Mesenteric fat pad (tissue), 1 donor: ENCODE measurements around the gene EFHC2. TPM values are rescaled to one million over a fixed set of nuclear protein-coding genes. Genes with fewer than 3 reads are reported as not detected.
"Not testable (repeated sequence)": the region's sequence is repeated elsewhere in the genome, so short reads cannot be mapped to it uniquely, and the experiment has no call there.

Experiments
- DNase-seq: peaks from one replicate; pipeline ENCODE4 v3.0.0-alpha.2; 2020; ENCODE audit warnings: low spot score
- total RNA-seq: library from RNA; stranded (reverse); fragmentation: NEBNext Ultra II Directional; extraction: Animal tissue kit (Norgen Biotek cat#: 25700); gene quantifications from one replicate; pipeline ENCODE4 v1.2.1, GENCODE V29; 2021
- donor health status: DM: yes; HTN: yes; CAD: no.

The EFHC2 gene
- total RNA-seq, 1 donor from 2014 or later: 0.29 TPM

DNA sequence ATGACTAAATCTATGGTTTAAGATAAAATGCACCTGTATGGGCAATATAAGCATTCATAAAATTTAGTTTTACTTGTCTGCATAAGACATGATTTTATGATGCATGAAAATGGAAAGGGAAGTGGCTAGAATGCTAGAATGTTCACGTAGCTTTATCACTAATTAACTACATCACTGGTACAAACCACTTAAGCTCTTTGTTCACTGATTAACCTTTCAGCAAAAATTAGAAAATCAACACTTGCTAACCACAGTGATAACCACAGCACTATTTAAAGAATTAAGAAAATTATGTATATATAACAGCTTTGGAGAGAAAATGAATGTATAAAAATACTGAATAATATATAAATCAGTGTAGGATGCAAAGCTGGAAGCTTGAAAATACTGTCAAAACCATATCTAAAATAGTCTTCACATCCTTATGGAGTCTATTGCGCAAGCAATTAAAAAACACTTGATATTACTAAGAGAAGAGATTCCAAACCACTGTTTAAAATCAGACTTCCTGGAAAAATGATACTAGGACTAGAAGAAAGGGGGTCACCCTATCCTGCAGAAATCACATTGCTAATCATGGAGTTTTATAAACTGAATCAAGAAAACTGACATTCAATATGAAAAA, 51.9 kb downstream of the EFHC2 start:
- DNase-seq: no peak

DNA sequence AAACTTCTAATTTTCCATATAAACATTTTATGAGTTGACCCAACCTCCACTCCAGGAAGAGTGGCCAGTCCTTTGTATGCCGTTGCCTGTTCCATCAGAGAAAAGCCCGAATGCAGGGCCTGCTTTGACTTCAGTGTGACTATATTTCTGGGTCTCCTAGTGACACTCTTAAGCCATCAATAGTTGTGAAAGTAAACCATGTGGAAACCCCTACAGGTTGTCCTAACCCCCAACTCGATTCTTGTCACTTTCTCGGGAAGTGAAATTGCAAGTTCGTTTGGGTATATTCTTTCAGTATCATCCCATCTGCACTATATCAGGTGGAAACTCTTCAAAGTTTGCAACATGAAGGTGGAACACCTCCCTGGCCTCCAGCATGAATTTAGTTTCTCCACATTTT, 52.8 kb downstream of the EFHC2 start:
- DNase-seq: no peak

DNA sequence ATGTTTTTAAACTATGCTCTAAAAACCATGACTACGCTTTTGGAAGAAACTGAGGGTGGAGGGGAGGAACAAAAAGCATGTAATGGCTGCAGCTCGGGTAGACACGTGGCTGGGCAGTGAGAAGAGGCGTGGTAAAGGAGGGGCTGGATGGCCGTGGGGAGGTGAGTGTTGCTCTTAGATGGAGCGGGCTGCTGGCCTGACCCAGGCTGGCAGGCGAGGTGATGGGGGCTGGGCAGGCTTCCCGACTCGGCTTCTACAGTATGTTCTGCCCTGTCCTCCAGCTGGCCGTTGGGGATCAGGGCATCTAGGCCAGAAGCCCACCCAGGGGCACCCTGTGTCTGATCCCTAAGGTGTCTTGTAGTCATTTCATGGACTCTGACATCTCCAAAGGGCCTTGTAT, 60.7 kb downstream of the EFHC2 start:
- no peak for DNase-seq

DNA sequence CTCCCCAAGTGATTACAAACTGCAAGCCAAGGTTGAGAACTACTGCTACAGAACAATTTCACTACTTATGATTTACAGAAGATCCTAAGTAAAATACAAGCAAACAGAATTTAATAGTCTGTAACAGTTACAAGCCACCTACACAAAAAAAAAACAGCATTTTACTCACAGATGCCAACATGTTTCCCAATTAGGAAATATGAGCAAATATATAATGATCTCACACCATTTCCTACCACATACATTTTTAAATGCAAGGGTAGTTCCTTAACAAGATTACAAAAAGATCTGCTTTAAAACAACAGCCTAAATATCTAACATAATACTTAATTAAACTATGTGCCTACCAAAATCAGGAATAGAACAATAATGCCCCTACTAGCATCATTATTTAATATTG, 63.4 kb downstream of the EFHC2 start:
- DNase-seq: no peak

DNA sequence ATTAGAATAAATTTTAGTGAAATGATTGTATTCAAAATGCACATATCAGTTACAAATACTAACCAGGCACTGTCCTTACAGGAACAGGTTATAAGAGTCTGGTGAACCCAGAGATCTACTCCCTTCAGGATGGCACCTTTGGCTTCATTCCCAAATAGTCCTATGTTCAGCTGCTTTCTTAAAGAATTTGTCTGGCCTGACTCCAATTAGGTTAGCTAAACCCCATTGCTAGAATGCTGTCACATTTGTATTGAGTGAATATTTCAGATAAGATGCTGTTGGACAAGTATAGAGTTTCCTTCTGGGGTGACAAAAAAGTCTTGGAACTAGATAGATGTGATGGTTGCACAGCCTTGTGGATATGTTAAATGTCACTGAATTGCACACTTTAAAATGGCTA, 69.4 kb downstream of the EFHC2 start:
- DNase-seq: no peak

DNA sequence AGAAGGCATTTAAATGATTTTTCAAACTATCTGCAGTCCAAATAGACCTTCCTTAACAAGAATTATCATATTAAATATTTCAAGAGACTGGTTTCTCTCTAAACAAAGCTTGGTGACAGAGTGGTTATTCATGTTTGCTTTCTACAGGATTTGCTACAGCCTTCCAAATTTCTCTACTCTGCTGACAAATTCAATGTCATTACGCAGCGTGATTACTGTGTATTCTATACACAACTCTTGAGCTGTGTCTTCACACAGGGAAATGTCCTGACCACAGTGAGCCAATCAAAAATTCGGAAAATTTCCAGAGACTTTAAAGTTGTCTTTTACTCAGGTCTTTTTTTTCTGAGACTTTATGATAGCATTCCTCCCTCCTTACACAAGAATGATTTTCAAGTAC, 75.6 kb downstream of the EFHC2 start:
- DNase-seq: no peak

DNA sequence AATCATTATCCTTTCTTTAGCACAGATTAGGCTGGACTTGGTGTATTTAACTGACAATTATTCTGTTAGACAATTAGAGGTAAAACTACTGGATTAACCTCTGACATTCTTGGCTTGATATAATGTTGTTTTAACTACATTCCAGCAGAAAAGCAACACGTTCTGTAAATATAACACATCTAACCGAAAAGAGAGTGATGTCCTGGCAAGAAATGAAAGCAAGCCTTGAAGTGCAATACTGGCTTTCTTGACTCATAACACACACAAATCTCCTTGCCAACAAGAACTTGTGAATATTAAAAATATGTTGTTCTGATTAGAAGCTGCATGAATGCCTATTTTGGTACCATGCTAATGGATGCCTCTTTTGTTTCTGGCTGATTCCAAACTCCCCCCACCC, 76.4 kb downstream of the EFHC2 start:
- DNase-seq: no peak

DNA sequence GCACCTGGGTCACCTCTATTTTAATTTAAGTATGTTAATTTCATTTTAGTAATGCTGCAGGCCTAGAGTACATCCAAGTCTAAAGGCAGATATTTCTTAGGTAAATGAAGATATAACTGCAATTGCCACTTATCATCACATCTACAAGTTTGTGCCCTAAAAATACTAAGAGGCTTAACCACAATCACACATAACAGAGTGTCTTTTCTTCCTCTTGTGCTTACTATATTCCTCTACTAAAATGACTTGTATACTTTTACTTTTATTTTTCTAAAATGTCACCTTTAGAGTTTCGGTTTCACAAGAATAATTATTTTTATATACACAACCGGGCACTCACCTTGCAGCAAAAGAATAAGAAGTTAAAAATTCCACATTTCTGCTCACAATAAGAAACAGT, 77.9 kb downstream of the EFHC2 start:
- no peak for DNase-seq

DNA sequence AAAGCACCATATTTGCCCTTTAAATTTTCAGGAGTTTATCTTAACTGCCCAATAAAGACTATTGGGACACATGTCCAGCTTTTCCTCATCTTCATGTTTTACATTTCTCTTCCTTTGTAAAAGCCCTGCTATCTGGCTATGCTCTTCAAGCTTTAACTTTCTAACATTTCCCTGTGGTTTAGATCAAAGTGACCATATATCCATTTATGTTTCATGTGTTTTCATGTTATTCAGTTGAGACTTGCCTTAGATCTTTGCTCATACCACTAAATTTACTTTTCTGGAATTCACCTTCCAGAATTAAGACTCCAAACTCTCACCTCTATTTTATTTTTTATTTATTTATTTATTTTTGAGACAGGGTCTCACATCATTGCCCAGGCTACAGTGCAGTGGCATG, 78.5 kb downstream of the EFHC2 start:
- DNase-seq: no peak

DNA sequence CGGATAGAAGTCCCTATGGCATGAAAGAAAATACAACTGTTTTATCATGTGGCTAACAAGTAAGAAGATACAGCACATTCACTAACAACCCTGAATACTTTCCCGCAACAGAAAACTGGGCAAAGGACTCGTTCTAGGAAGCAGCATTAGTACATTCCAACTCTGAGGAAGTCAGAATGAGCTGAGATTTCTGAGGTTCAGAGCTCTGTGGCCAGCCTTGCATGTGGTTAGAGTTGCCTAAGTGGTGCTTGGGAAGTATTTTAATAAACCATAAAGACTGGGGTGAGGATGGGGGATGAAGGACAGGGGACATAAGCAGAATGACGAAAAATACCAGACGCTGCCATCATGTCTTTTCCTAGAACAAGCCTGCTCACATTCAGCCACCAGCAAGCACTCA, 82.2 kb downstream of the EFHC2 start:
- DNase-seq: no peak

DNA sequence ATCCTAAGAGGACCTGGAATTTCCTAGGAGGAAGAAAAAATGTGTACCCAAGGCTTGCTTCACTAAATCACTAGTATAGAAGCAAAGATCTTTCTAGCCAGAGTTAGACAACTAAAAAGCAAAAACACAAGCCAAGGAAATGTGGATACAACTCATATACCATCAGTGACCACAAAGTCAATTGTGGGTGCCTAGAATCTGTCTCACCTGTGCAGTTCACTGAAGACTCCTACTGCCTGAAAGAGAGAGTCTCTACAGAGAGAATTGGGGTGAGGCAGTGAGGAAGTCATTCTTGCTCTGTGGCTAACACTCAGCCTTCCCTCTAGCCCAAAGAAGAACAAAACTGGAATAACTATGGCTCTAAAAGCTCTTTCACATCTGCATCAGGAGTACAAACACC, 82.9 kb downstream of the EFHC2 start:
- DNase-seq: no peak

DNA sequence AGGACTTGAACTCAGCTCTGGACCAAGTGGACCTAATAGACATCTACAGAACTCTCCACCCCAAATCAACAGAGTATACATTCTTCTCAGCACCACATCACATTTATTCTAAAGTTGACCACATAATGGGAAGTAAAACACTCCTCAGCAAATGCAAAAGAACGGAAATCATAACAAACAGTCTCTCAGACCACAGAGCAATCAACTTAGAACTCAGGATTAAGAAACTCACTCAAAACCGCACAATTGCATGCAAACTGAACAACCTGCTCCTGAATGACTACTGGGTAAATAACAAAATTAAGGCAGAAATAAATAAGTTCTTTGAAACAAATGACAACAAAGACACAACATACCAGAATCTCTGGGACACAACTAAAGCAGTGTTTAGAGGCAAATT, 87.7 kb downstream of the EFHC2 start:
- not testable (repeated sequence) for DNase-seq

DNA sequence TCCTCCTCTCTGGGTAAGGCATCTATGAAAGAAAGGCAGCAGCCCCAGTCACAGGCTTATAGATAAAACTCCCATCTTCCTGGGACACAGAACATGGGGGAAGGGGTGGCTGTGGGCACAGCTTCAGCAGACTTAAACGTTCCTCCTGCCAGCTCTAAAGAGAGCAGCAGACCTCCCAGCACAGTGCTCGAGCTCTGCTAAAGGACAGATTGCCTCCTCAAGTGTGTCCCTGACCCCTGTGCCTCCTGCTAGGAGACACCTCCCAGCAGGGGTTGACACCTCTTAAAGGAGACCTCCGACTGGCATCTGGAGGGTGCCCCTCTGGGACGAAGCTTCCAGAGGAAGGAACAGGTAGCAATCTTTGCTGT, 89.9 kb downstream of the EFHC2 start:
- no peak for DNase-seq

DNA sequence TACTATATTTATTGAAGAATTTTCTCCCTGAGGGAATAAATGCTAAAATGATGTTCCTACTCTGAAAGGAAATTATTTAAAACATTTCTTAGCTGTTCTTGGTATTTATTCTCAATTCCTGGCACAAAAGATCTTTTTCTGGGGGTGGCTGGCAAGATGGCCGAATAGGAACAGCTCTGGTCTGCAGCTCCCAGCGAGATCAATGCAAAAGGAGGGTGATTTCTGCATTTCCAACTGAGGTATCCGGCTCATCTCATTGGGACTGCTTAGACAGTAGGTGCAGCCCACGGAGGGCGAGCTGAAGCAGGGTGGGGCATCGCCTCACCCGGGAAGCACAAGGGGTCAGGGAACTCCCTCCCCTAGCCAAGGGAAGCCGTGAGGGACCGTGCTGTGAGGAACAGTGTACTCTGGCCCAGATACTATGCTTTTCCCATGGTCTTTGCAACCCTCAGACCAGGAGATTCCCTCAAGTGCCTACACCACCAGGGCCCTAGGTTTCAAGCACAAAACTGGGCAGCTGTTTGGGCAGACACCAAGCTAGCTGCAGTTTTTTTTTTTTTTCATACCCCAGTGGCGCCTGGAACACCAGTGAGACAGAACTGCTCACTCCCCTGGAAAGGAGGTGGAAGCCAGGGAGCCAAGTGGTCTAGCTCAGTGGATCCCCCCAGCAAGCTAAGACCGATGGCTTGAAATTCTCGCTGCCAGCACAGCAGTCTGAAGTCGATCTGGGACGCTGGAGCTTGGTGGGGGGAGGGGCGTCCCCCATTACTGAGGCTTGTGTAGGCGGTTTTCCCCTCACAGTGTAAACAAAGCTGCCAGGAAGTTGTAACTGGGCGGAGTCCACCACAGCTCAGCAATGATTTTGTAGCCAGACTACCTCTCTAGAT, 90.5 kb downstream of the EFHC2 start:
- DNase-seq: not testable (repeated sequence)

DNA sequence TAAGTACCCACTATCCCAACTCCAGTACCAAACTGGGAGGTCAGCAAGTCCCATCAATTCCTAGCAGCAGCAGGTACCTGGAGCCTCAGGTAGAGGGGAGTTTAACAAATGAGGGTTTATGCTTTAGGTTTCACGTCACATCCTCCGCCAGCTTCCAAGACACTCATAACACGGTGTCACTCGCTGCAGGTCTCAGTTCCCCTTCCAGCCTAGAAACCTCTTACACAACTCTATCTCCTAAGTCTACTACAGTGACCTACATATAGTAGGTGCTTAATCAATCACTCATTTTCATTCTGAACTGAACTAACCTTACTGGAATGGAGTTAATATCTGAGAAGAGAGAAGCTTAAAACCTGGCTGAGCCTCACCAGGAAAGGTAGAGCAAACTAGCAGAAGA, 96.0 kb downstream of the EFHC2 start:
- DNase-seq: no peak

DNA sequence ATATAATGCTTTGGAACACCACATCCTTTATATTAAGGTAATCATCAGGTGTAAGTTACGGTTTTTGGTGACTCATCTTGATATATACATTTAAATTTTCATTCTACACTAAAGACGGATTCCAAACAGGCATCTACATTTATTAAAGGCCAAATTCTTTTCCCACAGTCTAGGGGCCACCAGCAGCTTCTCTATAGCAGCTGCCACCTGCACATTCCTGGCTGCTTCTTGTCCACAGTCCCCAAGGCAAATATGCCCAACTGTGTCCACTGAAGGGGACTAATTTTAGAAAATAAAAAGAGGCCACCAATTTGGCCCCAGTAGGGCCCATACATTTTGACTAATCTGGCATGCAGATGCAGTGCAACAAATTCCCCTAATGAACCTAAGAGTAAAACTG, 96.6 kb downstream of the EFHC2 start:
- no peak for DNase-seq

DNA sequence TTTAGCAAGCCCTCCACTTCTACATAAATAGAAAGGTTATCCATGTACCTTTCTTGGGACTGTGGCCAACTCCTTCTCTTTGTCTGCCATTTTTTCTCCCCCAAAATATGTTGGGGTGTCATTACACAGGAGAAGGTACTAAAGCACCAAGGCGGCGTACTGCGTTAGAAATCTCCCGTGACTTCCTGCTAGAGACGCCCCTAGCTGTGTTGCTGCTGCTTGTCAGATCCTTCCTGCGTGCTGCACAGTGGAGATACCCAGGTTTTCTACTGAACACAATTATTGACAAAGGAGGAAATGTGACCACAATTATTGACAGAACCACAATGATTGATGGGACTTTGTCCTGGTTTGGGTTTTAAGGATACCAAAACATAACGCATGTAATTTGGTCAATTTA, 97.7 kb downstream of the EFHC2 start:
- DNase-seq: no peak

DNA sequence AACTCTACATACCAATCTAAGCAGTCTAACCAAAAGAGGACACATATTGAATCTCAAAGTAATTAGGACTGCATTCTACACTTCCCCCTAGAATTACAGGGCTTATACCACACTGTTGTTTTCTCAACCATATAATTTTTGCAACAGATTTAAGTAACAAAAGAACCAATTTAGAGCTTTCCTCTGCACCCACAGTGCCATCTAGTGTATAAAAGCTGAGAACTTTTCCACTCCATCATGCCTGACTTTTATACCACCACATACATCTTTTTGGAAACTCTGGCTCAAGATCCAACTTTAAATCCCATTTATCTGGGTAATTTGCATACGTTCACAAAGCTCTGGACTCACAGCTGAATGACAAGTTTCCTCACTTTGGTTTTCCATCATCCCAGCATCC, 99.5 kb downstream of the EFHC2 start:
- no peak for DNase-seq

DNA sequence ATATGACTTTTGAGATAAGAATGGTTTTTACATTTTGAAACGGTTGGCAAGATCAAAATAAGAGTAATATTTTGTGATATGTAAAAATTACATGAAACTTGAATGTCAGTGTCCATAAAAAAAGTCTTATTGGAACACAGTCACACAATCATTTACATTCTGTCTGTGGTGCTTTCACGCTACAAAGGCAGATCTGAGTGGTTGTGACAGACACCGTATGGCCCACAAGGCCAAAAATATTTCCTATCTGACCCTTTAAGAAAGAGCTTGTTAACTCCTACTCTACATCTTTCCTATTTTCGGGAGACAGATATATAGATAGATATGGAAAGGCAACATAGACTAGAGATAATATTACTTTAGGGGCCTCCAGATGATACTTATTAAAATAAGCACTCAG, 101.9 kb downstream of the EFHC2 start:
- DNase-seq: no peak

DNA sequence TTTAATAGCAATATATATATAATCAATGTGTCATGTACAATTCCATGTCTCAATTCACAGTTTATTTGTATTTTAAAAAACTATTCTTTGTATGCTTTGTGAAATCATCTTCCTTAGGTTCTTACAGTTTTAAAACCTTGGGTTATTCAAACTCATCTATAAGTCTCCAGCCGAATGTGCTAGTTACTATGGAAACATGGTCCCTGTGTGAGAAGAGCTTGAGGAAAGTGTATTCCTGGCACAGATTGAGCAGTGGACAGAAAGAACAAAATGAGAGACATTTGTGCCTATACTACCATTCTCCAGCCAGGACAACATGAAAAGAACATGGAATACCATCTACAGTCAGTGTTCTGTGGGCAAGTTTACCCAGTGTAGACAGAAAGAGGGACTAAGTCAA, 103.4 kb downstream of the EFHC2 start:
- no peak for DNase-seq

DNA sequence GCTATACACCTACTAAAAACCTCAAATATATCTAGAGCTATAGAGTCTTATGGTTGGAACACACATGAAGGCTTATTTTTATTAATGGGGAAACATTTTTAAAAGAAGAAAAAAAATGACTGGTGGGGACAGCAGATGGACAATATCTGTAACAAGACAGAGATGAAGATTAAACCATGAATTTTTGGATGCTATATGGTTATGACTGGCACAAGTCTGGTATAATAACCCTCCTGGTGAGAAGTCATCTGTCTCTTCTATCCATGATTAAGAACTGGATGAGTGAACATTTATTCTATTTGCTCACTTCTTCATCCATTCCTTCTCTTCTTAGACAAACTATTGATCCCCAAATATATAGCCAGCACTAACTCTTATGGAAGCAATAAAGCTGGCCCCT, 104.4 kb downstream of the EFHC2 start:
- DNase-seq: no peak

DNA sequence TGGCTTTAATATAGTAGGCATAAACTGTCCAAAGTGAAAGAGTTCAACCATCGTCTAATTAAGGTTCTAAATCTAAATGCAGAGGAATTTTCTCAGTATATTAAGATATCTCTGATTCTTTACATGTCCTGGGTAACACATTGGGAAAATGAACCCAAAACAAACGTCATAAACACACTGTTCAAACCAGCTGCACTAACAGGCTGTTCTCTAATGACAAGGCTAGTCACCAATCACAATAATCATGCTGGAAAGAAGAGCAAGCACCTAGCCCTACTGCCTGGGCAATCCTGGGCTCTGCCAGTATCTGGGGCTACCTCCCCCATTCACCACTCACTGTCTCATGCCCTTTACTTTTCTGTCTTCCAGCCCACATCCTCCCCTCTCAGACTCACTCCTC, 107.9 kb downstream of the EFHC2 start:
- no peak for DNase-seq

DNA sequence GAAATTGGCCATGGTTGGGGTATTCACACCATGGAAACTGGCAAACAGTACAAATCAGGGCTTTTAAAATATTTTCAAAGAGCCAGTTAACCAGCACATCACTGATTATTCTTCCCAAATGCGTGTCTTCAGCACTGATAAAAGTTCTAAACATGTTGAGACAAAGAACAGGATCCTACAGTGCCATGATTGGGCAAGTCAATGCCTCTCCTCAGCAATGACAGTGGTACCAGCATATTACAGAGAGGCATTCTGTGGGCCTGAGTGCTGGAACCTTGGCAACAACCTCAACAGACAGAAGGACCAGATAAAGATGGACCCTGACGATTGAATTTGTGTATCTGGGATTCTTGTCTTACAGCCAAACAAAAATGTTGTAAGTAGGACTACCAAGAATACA, 108.9 kb downstream of the EFHC2 start:
- no peak for DNase-seq
